Vagina (tissue), 2 donors: ENCODE results near the gene MZT1. TPM values are rescaled to one million over a fixed set of nuclear protein-coding genes. Genes with fewer than 3 reads are reported as not detected.

Experiments used
- DNase-seq, 2 donors: peaks; one replicate each; pipeline ENCODE4 v3.0.0-alpha.2; 2017; ENCODE audit errors: extremely low spot score in 2 of 2
- H3K27ac ChIP-seq: fragments of 200-600 bp; sonication (generic); one replicate; pipeline ENCODE4 v1.5.1; 2019
- H3K27me3 ChIP-seq: fragments of 200-600 bp; sonication (generic); one replicate; pipeline ENCODE4 v1.5.1; 2019
- H3K36me3 ChIP-seq, 2 donors: fragments of 200-600 bp; sonication (generic); one replicate each; pipeline ENCODE4 v1.5.1; 2017 to 2019
- H3K4me1 ChIP-seq: fragments of 200-600 bp; sonication (generic); one replicate; pipeline ENCODE4 v1.5.1; 2019
- H3K4me3 ChIP-seq, 2 donors: fragments of 200-600 bp; sonication (generic); 1 replicate in 1 of 2; 2 replicates in 1 of 2; pipeline ENCODE4 v1.5.1; 2016 to 2019
- H3K9me3 ChIP-seq: fragments of 200-600 bp; sonication (generic); one replicate; pipeline ENCODE4 v1.5.1; 2019
- POLR2A ChIP-seq, 2 donors: fragments of 450-650 bp; IDR thresholded peaks; one replicate each; pipeline ENCODE4 v1.6.1; 2017; ENCODE audit warnings: antibody characterized with exemption in 2 of 2, mild to moderate bottlenecking in 2 of 2, moderate library complexity in 2 of 2
- POLR2AphosphoS5 ChIP-seq, 2 donors: sonication (generic); formaldehyde crosslinking; IDR thresholded peaks; one replicate each; pipeline ENCODE4 v1.9.0; 2017; ENCODE audit warnings: antibody characterized with exemption in 2 of 2, mild to moderate bottlenecking in 2 of 2, low read depth in 1 of 2; ENCODE audit not compliant: insufficient read depth in 1 of 2
- intact Hi-C: fragments of 100-400 bp; cut with DNase I; formaldehyde crosslinking; loops from one replicate; pipeline ENCODE4 v1.15.1; 2023
- total RNA-seq: library from RNA; depleted of rRNA; stranded (reverse); fragments of >200 nt; gene quantifications from one replicate; pipeline ENCODE4 v1.2.3, GENCODE V29; 2016
- TF ChIP-seq, protein P1 (sequence below), 3 experiments: fragments of 450-650 bp in 2 of 3; fragments of 200-600 bp in 1 of 3; sonication (generic) in 1 of 3; IDR thresholded peaks; one replicate each; pipeline ENCODE4 v1.5.1; 2017 to 2019; ENCODE audit warnings: antibody characterized with exemption in 3 of 3, mild to moderate bottlenecking in 2 of 3, moderate library complexity in 2 of 3

Gene MZT1
- total RNA-seq, 1 donor from 2014 or later, result 3.2 TPM

DNA sequence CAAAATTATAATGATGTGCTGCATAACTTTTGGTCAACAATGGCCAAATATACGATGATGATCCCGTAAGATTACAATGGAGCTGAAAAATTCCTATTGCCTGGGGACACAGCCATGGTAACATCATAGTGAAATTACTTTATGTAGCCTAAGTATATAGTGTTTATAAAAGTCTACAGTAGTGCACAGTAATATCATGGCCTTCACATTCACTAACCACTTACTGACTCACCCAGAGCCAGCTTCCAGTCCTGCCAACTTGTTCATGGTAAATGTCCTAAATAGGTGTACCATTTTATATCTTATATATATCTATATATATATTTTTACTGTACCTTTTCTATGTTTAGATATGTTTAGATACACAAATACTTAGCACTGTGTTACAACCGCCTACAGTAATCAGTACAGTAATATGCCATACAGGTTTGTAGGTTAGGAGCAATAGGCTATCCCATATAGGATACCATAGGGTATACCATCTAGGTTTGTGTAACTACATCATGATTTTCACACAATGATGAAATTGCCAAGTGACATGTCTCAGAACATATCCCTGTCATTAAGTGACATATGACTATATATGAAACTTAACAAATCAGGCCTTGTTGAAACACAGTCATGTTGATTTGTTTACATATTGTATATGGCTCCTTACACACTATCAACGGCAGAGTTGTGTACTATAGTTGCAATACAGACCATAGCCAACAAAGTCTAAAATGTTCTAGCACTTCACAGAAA lies 30.5 kb upstream of the MZT1 start:
- intact Hi-C loops, result no loop called here
- H3K36me3 ChIP-seq, result peaks cover 0 to 76% of the 10 kb centered on the region in 2 donors

DNA sequence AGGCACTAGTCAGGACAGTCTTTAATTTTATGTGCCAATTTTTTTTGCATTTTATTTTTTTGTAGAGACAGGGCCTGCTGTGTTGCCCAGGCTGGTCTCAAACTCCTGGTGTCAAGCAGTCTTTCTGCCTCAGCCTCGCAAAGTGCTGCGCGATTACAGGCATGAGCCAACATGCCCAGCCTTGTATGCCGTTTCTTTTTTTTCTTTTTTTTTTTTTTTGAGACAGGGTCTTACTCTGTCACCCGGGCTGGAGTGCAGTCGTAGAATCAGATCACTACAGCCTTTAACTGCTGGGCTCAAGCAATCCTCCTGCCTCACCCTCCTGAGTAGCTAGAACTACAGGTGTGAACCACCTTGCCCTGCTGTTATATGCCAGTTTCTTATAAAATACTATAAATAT lies 26.7 kb upstream of the MZT1 start:
- intact Hi-C loops, result no loop called here
- H3K27me3 ChIP-seq, result no peaks in the 10 kb centered on the region
- no peaks in the 10 kb centered on the region for H3K9me3 ChIP-seq
- peaks cover 0 to 39% of the 10 kb centered on the region in 2 donors for H3K36me3 ChIP-seq
- no peak overlapping the region for H3K27ac ChIP-seq
- no peak for DNase-seq
- no peaks in the 10 kb centered on the region for H3K4me1 ChIP-seq
- no peak overlapping the region for H3K4me3 ChIP-seq
- no peak for TF ChIP-seq POLR2AphosphoS5 (IDR thresholded peaks at IDR 0.05; ENCODE audit: insufficient read depth in 1 of 2, low read depth in 1 of 2)
- no peak for TF ChIP-seq POLR2A (IDR thresholded peaks at IDR 0.05)
- TF ChIP-seq, protein P1, sequence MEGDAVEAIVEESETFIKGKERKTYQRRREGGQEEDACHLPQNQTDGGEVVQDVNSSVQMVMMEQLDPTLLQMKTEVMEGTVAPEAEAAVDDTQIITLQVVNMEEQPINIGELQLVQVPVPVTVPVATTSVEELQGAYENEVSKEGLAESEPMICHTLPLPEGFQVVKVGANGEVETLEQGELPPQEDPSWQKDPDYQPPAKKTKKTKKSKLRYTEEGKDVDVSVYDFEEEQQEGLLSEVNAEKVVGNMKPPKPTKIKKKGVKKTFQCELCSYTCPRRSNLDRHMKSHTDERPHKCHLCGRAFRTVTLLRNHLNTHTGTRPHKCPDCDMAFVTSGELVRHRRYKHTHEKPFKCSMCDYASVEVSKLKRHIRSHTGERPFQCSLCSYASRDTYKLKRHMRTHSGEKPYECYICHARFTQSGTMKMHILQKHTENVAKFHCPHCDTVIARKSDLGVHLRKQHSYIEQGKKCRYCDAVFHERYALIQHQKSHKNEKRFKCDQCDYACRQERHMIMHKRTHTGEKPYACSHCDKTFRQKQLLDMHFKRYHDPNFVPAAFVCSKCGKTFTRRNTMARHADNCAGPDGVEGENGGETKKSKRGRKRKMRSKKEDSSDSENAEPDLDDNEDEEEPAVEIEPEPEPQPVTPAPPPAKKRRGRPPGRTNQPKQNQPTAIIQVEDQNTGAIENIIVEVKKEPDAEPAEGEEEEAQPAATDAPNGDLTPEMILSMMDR (IDR thresholded peaks at IDR 0.05), result no peak

More for the DNA sequence above, 30.5 kb upstream of the MZT1 start:
- H3K9me3 ChIP-seq, result no peaks in the 10 kb centered on the region
- H3K4me1 ChIP-seq, result no peaks in the 10 kb centered on the region
- TF ChIP-seq, protein P1 (IDR thresholded peaks at IDR 0.05), result no peak
- no peak for TF ChIP-seq POLR2AphosphoS5 (IDR thresholded peaks at IDR 0.05; ENCODE audit: insufficient read depth in 1 of 2, low read depth in 1 of 2)
- TF ChIP-seq POLR2A (IDR thresholded peaks at IDR 0.05), result no peak
- H3K27ac ChIP-seq, result no peak overlapping the region
- no peak for DNase-seq
- no peaks in the 10 kb centered on the region for H3K27me3 ChIP-seq
- no peak overlapping the region for H3K4me3 ChIP-seq

DNA sequence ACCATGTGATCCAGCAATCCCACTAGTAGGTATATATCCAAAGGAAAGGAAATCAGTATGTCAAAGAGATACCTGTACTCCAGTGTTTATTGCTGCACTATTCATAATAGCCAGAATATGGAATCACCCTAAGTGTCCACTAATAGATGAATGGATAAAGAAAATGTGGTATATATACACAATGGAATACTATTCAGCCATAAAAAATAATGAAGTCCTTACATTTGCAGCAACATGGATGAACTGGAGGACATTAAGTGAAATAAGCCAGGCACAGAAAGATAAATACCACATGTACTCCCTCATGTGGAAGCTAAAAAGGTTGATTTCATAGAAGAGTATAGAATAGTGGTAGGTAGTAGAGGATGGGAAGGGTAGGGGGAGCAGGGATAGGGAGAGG lies 23.8 kb upstream of the MZT1 start:
- Histone ChIP-seq H3K27ac (no peak overlapping the region), H3K27me3 (no peaks in the 10 kb centered on the region), H3K4me3 (no peak overlapping the region), H3K4me1 (no peaks in the 10 kb centered on the region), H3K9me3 (no peaks in the 10 kb centered on the region), H3K36me3 (peaks cover 0 to 15% of the 10 kb centered on the region in 2 donors)
- TF ChIP-seq POLR2A (IDR thresholded peaks at IDR 0.05) (no peak), POLR2AphosphoS5 (IDR thresholded peaks at IDR 0.05; ENCODE audit: insufficient read depth in 1 of 2, low read depth in 1 of 2) (no peak)
- TF ChIP-seq, protein P1 (IDR thresholded peaks at IDR 0.05), result no peak
- intact Hi-C loops, result no loop called here
- DNase-seq, result no peak

DNA sequence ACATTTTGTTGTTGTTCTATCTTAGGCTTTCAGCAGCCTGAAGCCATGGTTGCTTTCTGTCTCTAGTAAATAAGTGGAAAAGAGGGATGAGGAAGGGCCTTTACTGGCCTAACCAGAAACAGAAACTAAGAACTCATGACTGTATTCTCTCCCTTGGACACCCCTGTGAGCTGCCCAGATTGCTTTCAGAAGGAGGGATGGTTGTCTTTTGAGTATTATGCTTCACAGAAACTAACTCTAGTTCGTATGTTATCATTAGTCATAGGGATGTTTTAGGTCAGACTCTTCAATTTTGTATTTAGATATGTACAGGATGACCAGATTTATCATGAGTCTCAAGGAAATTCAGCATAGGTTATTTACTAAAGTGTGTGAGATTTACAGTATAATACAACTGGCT lies 17.8 kb upstream of the MZT1 start:
- H3K9me3 ChIP-seq, result no peaks in the 10 kb centered on the region
- no peak overlapping the region for H3K27ac ChIP-seq
- intact Hi-C loops, result no loop called here
- H3K4me3 ChIP-seq, result no peak overlapping the region
- no peak for DNase-seq
- H3K27me3 ChIP-seq, result no peaks in the 10 kb centered on the region
- no peaks in the 10 kb centered on the region for H3K4me1 ChIP-seq
- H3K36me3 ChIP-seq, result peaks cover 0 to 8% of the 10 kb centered on the region in 2 donors
- no peak for TF ChIP-seq POLR2A (IDR thresholded peaks at IDR 0.05)
- TF ChIP-seq POLR2AphosphoS5 (IDR thresholded peaks at IDR 0.05; ENCODE audit: insufficient read depth in 1 of 2, low read depth in 1 of 2), result no peak
- TF ChIP-seq, protein P1 (IDR thresholded peaks at IDR 0.05), result no peak

DNA sequence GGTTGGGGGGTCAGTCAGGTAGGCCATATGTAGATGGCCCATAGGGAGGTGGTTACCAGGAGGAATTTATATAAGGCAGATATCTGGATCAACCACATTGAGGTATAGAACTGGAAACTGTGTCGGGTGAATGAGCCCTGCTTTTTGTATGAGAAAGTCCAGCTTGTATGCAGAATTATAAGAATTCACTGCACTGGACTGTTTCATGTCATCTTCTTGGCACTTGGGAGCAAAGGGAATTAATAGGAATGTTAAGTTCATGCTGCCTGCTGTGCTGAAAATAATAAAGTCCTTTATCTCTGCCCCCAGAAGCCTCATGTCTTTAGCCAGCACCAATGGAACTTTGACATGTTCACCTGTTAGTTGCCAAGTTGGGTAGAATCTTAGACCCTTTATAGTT lies 12.6 kb upstream of the MZT1 start:
- Histone ChIP-seq H3K9me3 (no peaks in the 10 kb centered on the region), H3K4me3 (no peak overlapping the region), H3K4me1 (no peaks in the 10 kb centered on the region), H3K27ac (no peak overlapping the region), H3K36me3 (peaks cover 0 to 5% of the 10 kb centered on the region in 2 donors), H3K27me3 (no peaks in the 10 kb centered on the region)
- TF ChIP-seq, protein P1 (IDR thresholded peaks at IDR 0.05), result no peak
- TF ChIP-seq POLR2AphosphoS5 (IDR thresholded peaks at IDR 0.05; ENCODE audit: insufficient read depth in 1 of 2, low read depth in 1 of 2), result no peak
- no peak for TF ChIP-seq POLR2A (IDR thresholded peaks at IDR 0.05)
- intact Hi-C loops, result no loop called here
- no peak for DNase-seq
